Amniotic epithelial cell (primary cell): Measurements from ENCODE around the gene ZNF154.

Experiments
- DNase-seq: peaks from one replicate; pipeline ENCODE4 v3.0.0-alpha.2; 2010; ENCODE audit warnings: low read depth

The ZNF154 gene

DNA sequence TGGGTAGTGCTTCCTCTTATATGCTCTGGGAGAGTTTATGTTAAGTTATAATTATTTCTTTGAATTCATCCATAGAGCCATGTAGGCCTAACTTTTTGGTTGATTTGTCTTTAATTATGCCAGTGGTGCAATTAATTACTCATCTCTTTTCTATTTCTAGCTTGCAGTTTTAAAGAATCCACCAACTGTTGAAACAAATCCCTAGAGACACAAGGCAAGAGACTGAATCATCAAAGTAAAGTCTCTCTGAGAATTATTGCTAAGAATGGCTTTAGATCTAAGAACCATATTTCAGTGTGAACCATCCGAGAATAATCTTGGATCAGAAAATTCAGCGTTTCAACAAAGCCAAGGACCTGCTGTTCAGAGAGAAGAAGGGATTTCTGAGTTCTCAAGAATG, 33.1 kb downstream of the ZNF154 start:
- no peak for DNase-seq

GRCh38 chr19:57672466-57672865, 36.5 kb downstream of the ZNF154 start:
- no peak for DNase-seq

GRCh38 chr19:57671124-57671895, 37.7 kb downstream of the ZNF154 start:
- no peak for DNase-seq

DNA sequence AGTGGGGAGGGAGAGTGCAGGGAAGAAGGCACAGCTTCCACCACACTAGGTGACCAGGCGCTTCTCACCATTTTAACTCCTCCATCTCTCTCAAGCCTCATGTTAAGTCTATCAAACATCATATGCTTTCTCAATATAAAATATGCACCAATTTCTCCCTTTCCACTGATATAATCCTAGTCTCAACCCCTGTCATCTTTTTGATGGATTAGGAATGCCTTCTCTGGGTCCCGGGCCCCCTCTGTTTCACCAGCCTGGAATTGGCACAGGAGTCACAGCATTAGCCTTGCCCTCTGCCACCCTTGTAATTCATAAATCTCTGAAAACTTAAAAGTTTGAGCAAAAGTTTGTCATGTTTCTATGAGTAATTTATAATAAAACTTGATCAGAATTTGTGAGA, 40.4 kb downstream of the ZNF154 start, which contains the start of gene ZSCAN4:
TSS of gene ZSCAN4 (plus strand) at position 301 of the 400 bp plus-strand sequence. CDS start 7,211 bp downstream, outside the sequence.
- DNase-seq = no peak

DNA sequence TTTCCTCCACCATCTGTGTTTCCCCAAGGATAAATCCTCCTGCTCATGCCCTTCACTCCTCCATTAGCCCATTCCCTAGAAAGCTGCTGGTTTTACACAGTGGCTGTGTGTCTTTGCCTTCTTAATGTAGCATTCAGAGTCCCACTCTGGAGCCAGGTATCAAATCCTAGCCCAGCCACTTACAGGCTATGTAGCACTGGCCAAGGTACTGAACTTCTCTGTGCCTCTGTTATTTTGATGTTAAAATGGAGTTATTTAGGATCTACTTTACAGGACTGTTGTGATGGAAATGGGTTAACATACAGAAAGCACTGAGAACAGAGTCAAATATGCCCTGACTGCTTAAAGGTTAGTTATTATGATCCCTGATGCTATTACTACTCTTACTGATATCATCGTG, 41.8 kb downstream of the ZNF154 start:
- no peak for DNase-seq

GRCh38 chr19:57665261-57665806, 43.7 kb downstream of the ZNF154 start:
- no peak for DNase-seq

GRCh38 chr19:57664269-57665127, 44.5 kb downstream of the ZNF154 start:
- peak; percentile 44 for DNase-seq

DNA sequence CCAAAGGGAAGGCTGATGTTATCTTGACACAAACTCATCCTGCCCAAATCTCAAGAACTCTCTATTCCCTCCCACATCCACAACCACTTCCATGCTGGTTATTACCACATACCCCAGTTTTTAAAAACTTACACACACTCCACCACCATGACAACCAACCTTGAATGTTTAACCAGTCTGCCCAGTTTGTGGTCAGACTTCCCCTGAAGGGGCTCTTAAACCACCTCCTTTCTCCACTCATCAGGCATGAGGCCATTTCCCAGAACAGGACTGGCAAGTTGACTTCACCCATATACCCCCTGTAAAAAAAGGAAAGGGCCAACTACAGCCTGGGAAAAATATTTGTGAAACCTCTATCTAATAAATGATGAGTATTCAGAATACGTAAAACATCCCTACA, 52.7 kb downstream of the ZNF154 start:
- no peak for DNase-seq

- DNase-seq = no peak
Measured at GRCh38 chr19:57655443-57655842, 53.6 kb downstream of the ZNF154 start.

- DNase-seq = no peak
Measured at GRCh38 chr19:57653689-57654088, 55.3 kb downstream of the ZNF154 start.

GRCh38 chr19:57651654-57651996, 57.4 kb downstream of the ZNF154 start:
- no peak for DNase-seq

GRCh38 chr19:57648331-57649003, 60.5 kb downstream of the ZNF154 start:
- no peak for DNase-seq
